ENCODE data around the gene ZDHHC20. TPM values are rescaled to one million over a fixed set of nuclear protein-coding genes. Genes with fewer than 3 reads are reported as not detected.

ZDHHC20 gene
- polyA plus RNA-seq, 2 of the 4 experiments (the other 2 are of a cell fraction), result 26.9 to 57.0 TPM

GRCh38 chr13:21501686-21502085 lies 42.6 kb upstream of the ZDHHC20 start:
- FAIRE-seq, result no peak
- H3K4me3 ChIP-seq, result no peak overlapping the region
- WGBS (ENCODE audit: missing lambda C conversion rate), result 94% methylated on average over 3 of the region's 3 CpGs

GRCh38 chr13:21486322-21486721 lies 27.2 kb upstream of the ZDHHC20 start:
- TF ChIP-seq ZNF302 (CRISPR knock-in tag; IDR thresholded peaks at IDR 0.05), result no peak
- no peak for TF ChIP-seq POLR2A (IDR thresholded peaks at IDR 0.05; ENCODE audit: low read length)
- no peak for TF ChIP-seq PBX3 (IDR thresholded peaks at IDR 0.05)
- FAIRE-seq (no peak), DNase-seq (ENCODE audit: low read depth in 1 of 2, low spot score in 1 of 2) (no peak), ATAC-seq (no peak)
- H3K27ac ChIP-seq, result no peak overlapping the region
- H3K4me1 ChIP-seq, result no peaks in the 10 kb centered on the region
- H3K4me2 ChIP-seq, result no peak overlapping the region
- POLR2A ChIA-PET, result no interaction called here
- CTCF ChIA-PET, result no interaction called here
- 87% methylated on average over 4 of the region's 4 CpGs for WGBS (ENCODE audit: missing lambda C conversion rate)
- no peak overlapping the region for H3K4me3 ChIP-seq
- H3K9me3 ChIP-seq, result no peaks in the 10 kb centered on the region

More at GRCh38 chr13:21501686-21502085, 42.6 kb upstream of the ZDHHC20 start:
- ChIA-PET CTCF (no interaction called here), POLR2A (no interaction called here)
- DNase-seq (ENCODE audit: low read depth in 1 of 2, low spot score in 1 of 2) (peak in 1 of 2 experiments; percentile 12), ATAC-seq (peak in 1 of 2 experiments; percentile 44; a peak in 1 of 6 replicates)
- Histone ChIP-seq H3K4me1 (no peaks in the 10 kb centered on the region), H3K9me3 (no peaks in the 10 kb centered on the region), H3K27ac (no peak overlapping the region), H3K4me2 (no peak overlapping the region)
- TF ChIP-seq TFCP2L1 (CRISPR knock-in tag; IDR thresholded peaks at IDR 0.05) (no peak), HOXB5 (CRISPR knock-in tag; IDR thresholded peaks at IDR 0.05) (no peak), NFE2L2 (conservative IDR thresholded peaks at IDR 0.05; ENCODE audit: low read length) (no peak), RCOR1 (IDR thresholded peaks at IDR 0.05; ENCODE audit: low read depth, low read length) (no peak), BCL3 (IDR thresholded peaks at IDR 0.05) (no peak), EP300 (IDR thresholded peaks at IDR 0.05) (no peak), ZC3H11A (IDR thresholded peaks at IDR 0.05) (no peak), TP53 (CRISPR knock-in tag; IDR thresholded peaks at IDR 0.05) (no peak), MAFK (IDR thresholded peaks at IDR 0.05; ENCODE audit: partially characterized antibody) (no peak), HEYL (CRISPR knock-in tag; IDR thresholded peaks at IDR 0.05) (no peak), USF2 (IDR thresholded peaks at IDR 0.05) (no peak), ZNF302 (CRISPR knock-in tag; IDR thresholded peaks at IDR 0.05) (no peak), REST (IDR thresholded peaks at IDR 0.05) (no peak), HOXB13 (CRISPR knock-in tag; IDR thresholded peaks at IDR 0.05; ENCODE audit: low read depth) (no peak)

GRCh38 chr13:21483748-21484147 lies 24.6 kb upstream of the ZDHHC20 start:
- no peak for FAIRE-seq
- ATAC-seq, result no peak

More at GRCh38 chr13:21483748-21484147, 24.6 kb upstream of the ZDHHC20 start:
- Histone ChIP-seq H3K4me1 (no peaks in the 10 kb centered on the region), H3K4me2 (no peak overlapping the region), H3K9me3 (no peaks in the 10 kb centered on the region), H3K4me3 (no peak overlapping the region), H3K27ac (no peak overlapping the region)
- DNase-seq (ENCODE audit: low read depth in 1 of 2, low spot score in 1 of 2), result no peak
- 89% methylated on average over 9 of the region's 24 CpGs for WGBS (ENCODE audit: missing lambda C conversion rate)
- ChIA-PET CTCF (no interaction called here), POLR2A (no interaction called here)
- no peak for TF ChIP-seq CHD4 (IDR thresholded peaks at IDR 0.05; ENCODE audit: borderline replicate concordance)
- no peak for TF ChIP-seq RFX5 (IDR thresholded peaks at IDR 0.05)
- TF ChIP-seq HMGXB4 (CRISPR knock-in tag; IDR thresholded peaks at IDR 0.05; ENCODE audit: borderline replicate concordance), result no peak

Data from A549 (cell line).